Measurements from ENCODE around the gene BMPER.
"Not testable (repeated sequence)": the region's sequence is repeated elsewhere in the genome, so short reads cannot be mapped to it uniquely, and the experiment has no call there.

BMPER gene

GRCh38 chr7:34135924-34136323 is 230.6 kb downstream of the BMPER start:
- DNase-seq (ENCODE audit: low read depth, low spot score): no peak

GRCh38 chr7:34136698-34137097 is 231.4 kb downstream of the BMPER start:
- no peak for DNase-seq (ENCODE audit: low read depth, low spot score)

DNA sequence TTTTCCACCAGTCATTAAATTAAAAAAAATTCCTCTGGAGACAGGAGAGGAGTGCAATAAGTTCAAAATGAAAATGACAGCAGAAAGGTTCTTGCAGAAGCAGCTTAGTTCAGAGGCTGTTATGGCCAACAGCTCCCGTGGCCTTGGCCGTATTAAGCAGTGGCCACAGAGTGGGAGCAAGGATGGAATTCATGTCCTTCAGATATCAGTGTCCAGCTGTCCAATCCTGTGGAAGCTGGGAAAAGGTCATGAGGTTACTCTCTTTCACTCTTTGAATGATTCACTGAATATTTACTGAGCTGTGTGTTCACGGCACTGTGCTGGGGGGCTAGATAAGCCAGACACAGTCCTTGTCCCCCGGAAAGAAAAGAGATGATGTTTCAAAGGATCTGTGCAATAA is 231.8 kb downstream of the BMPER start:
- DNase-seq (ENCODE audit: low read depth, low spot score): no peak

- DNase-seq (ENCODE audit: low read depth, low spot score): no peak
These were observed 233.1 kb downstream of the BMPER start for GRCh38 chr7:34138483-34138882.

DNA sequence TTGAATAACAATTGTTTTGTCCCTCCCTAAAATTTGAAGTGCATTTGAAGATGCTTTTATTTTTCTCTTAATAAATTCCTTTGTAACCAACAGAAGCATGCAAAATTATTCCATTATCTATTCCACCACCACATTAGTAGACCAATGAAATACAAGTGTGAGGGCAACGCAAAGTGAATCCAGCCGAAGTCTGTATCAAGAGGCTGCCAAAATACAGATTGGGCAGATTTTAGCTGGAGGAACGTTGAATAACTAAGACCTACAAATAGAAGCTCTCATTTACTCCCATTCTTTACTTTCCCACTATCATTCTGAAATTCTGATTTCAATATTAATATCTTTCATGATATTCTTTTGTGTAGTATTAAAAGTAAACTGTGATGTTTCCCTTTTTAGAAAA is 233.7 kb downstream of the BMPER start:
- DNase-seq (ENCODE audit: low read depth, low spot score): no peak

DNA sequence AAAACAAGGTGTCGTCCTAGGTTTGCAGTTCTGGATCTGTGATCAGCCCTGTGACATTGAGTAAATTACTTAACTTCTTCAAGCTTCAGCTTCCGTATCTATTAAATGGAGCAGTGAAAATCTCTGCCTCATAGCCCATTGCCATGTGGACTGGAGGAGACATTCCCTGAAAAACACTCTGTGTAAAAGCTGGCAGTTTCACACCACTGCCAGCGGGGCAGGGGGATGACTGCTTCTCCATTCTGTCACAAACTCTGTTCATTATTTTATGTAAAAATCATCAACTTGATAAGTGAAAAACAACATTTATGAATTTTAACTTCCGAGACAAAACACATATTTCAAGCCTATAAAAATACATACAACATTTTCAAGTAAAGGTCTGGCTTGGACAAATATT is 234.7 kb downstream of the BMPER start:
- DNase-seq (ENCODE audit: low read depth, low spot score): no peak

DNA sequence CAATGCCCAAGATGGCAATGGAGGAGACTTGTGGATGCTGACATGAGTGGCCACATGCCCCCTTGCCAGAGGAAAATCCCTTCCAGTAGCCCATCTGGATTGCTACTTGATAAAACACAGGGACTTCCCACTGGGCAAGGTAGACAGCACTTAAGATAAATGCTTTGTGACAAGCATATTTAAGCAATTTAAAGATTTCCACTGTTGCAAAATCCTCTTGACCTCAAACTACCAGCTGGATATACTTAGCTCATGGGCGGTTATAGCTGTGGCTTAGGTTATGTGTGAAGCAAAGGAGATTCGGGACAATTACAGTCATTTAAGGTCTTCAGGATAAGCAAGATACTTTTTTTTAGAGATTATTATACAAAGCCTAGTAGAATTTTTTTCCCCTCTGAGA is 238.1 kb downstream of the BMPER start:
- no peak for DNase-seq (ENCODE audit: low read depth, low spot score)

DNA sequence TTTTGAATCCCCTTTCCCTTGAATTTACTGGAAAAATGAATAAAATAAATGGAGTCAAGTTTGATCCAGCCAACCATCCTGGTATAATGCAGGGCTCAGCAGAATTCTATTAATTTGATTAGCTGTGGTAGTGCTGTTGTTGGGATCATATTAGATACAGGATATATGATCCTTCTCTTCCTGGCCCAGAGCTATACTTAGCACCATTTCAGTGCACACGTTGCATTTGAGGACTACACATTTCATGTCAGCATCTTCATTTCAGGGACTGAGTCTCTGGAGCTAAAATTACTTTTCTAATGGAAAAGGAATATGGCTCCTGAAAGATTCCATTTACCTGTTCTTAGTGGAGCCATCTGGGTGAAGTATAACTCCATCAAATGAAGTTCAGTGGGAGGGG is 240.3 kb downstream of the BMPER start:
- DNase-seq (ENCODE audit: low read depth, low spot score): no peak

- no peak for DNase-seq (ENCODE audit: low read depth, low spot score)
These were observed 248.4 kb downstream of the BMPER start for GRCh38 chr7:34153656-34154270.

DNA sequence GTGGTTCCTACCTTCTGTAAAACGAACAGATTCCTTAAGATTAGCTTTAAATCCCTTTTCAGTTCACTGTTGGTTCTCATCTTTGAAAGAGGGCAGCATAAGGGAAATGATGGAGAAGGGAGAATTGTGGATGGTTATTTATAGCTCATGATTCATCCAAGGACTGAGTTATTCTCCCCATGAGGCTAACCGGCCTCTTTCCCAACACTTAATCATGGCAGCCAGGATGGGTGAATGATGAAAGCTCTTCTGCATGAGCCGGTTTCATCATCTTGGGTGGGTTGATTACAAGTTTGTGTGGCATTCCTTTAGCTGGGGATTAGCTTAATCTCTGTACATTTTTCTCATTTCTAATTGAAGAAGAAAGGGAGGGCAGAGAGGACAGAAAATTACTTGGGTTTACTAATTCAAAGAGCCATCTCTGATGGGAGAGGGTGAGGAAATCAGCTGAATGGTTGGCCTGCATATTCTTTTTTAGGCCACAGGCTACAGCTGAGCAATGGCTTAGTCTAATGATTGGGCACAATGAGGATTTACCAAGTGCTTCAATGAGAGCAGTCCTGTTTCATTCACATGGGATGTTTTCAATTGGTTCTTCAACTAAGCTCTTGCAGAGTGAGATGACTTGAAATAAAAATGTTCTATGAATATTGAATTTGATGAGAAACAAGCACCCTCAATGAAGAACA is 250.0 kb downstream of the BMPER start:
- no peak for DNase-seq (ENCODE audit: low read depth, low spot score)

DNA sequence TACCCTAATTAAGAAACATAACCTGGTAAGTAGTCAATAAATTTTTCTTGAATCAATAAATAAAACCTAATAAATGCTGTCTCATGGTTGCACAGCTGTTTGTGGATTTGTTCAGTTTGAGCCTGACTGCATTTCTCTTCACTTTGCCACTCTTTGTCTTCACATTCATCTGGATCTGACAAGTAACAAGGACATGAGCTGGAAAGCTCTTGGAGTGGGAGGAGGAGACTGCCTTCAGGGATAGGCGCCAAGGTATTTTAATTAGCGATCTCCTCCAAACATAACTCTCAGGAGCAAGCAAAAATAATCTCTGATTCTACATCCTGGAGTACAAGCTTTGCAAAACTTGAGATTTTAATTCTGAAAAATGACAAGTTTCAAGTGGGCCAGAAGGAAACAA is 251.0 kb downstream of the BMPER start:
- no peak for DNase-seq (ENCODE audit: low read depth, low spot score)

GRCh38 chr7:34157137-34157536 is 251.8 kb downstream of the BMPER start:
- no peak for DNase-seq (ENCODE audit: low read depth, low spot score)

- DNase-seq (ENCODE audit: low read depth, low spot score): no peak
These were observed 253.2 kb downstream of the BMPER start for GRCh38 chr7:34158368-34159153.

- DNase-seq (ENCODE audit: low read depth, low spot score): no peak
These were observed 255.0 kb downstream of the BMPER start for GRCh38 chr7:34160261-34160752.

DNA sequence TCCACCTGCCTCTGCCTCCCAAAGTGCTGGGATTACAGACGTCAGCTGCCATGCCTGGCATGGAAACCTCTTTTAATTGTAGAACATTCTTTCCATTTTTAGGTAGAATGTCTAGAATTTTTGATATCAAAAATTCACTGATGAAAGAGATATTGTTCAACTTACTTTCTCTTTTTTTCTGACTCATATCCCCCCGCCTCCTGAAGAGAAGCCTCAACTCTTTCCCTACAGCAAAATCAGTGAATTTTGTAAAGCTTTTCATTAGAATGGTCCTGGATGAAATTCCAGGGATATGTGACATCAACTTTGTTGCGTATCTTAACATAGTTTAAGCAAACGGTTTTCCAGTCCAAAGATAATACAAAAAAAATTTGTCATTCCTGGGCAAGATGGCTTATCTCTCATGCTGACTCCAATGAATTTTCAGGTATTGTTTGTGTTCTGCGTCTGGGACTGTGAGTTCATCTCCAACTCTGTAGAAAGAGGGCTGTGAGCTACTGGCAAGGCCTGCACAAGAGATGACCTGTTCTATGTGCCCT is 256.8 kb downstream of the BMPER start:
- no peak for DNase-seq (ENCODE audit: low read depth, low spot score)

DNA sequence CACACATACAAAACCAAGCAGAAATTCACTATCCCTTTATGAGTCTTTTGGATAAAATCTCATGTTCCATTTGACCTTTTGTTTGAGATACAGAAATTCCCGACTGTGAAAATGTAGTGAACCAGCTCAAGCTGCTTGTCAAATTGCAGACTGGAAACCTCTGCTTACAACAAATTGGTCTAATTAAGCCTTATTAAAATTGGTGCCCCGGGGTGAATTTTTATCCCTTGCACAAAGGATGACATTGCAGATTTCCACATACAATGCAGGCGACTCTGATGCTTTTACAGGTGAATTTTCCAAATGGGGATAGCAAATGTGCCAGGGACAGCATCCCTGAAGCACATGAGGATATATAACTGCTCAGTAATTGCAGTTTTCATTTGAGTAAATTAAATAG is 257.3 kb downstream of the BMPER start:
- no peak for DNase-seq (ENCODE audit: low read depth, low spot score)

DNA sequence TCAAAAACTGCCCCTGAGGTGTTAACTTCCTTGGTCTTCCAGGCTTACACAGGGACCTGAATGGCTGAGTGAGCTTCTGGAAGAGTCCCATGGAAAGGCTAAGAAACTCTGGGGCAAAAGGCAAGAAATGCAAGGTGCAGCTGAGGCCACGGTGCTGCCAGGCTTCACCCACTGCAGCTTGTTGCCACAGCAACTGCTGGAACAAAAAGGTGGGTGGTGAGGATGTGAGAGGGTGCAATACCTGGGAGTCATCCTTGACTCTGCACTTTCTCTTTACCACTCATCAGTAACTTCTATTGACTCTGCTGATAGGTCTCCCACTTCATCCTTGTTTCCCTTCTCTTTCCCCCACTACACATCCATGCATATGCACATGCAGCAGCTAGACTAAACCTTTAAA is 258.6 kb downstream of the BMPER start:
- no peak for DNase-seq (ENCODE audit: low read depth, low spot score)

DNA sequence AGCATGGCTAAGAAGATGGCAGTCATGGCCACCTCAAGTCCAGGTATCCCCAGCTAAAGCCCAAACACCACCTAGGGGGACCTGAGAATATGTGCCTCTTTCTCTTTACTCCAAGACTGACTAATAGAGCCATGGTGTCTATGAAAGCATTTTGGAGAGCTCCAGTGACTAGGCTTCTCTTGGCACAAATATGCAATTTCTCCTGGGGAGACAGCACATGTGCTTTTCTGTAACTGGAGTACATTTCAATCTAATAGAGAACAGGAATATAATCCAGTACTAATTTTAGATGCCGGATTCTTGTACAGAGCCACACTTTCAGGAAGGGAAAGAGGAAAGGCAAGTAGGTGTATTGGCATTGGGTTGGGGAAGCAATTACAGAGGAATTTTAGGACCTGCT is 260.1 kb downstream of the BMPER start:
- no peak for DNase-seq (ENCODE audit: low read depth, low spot score)

GRCh38 chr7:34165927-34166550 is 260.7 kb downstream of the BMPER start:
- no peak for DNase-seq (ENCODE audit: low read depth, low spot score)

DNA sequence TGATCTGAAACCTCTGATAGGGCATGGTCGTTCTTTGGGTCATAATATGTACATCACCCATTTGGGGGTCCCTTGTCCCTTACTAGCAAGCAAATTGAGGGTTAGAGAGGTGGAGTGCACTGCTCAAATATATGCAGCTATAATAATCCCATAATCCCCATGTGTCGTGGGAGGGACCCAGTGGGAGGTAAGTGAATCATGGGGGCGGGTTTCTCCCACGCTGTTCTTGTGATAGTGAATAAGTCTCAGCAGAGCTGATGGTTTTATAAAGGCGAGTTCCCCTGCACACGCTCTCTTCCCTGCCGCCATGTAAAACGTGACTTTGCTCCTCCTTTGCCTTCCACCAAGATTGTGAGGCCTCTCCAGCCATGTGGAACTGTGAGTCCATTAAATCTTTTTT is 262.7 kb downstream of the BMPER start:
- no peak for DNase-seq (ENCODE audit: low read depth, low spot score)

- DNase-seq (ENCODE audit: low read depth, low spot score): not testable (repeated sequence)
These were observed 269.6 kb downstream of the BMPER start for GRCh38 chr7:34174688-34175616.

Measured in activated CD4-positive, CD25-positive, alpha-beta regulatory T cell treated with anti-CD3 and anti-CD28 coated beads, Interleukin-2, amount 50 U/mL, for 16 hours (primary cell).